ENCODE results near the gene TRPM2.

- TF ChIP-seq, protein P1, sequence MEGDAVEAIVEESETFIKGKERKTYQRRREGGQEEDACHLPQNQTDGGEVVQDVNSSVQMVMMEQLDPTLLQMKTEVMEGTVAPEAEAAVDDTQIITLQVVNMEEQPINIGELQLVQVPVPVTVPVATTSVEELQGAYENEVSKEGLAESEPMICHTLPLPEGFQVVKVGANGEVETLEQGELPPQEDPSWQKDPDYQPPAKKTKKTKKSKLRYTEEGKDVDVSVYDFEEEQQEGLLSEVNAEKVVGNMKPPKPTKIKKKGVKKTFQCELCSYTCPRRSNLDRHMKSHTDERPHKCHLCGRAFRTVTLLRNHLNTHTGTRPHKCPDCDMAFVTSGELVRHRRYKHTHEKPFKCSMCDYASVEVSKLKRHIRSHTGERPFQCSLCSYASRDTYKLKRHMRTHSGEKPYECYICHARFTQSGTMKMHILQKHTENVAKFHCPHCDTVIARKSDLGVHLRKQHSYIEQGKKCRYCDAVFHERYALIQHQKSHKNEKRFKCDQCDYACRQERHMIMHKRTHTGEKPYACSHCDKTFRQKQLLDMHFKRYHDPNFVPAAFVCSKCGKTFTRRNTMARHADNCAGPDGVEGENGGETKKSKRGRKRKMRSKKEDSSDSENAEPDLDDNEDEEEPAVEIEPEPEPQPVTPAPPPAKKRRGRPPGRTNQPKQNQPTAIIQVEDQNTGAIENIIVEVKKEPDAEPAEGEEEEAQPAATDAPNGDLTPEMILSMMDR (IDR thresholded peaks at IDR 0.05; ENCODE audit: extremely low read depth in 1 of 2, insufficient read depth in 1 of 2, low read depth in 1 of 2, low read length in 2 of 2): no peak
- TF ChIP-seq EZH2 (IDR thresholded peaks at IDR 0.05; ENCODE audit: borderline replicate concordance, low read depth, low read length, severe bottlenecking) (no peak), POLR2AphosphoS5 (IDR thresholded peaks at IDR 0.05; ENCODE audit: insufficient read depth, low read depth, low read length) (no peak), GATA2 (IDR thresholded peaks at IDR 0.05; ENCODE audit: insufficient read depth, insufficient read length, low read depth, low read length) (no peak), POLR2A (IDR thresholded peaks at IDR 0.05; ENCODE audit: low read depth, low read length) (no peak), MYC (IDR thresholded peaks at IDR 0.05; ENCODE audit: low read depth, low read length) (no peak)
Observed at GRCh38 chr21:44329086-44329889, 24.1 kb upstream of the TRPM2 start.

Data from endothelial cell of umbilical vein (primary cell).